Calu3 (cell line): ENCODE data around the gene TRUB2. TPM values are rescaled to one million over a fixed set of nuclear protein-coding genes. Genes with fewer than 3 reads are reported as not detected.

Source experiments
- BruUV-seq: library from RNA; stranded (reverse); fragments of 400-500 nt; replicated peaks from 2 replicates; lab custom pipeline; 2021; lab: Mats Ljungman, UMichigan
- CTCF ChIA-PET: fragments of 300-600 bp; sonication (Branson Sonifier 250); formaldehyde crosslinking; loops from one replicate; lab custom pipeline; 2022; ENCODE audit warnings: antibody characterized with exemption; lab: Charles Lee
- DNase-seq: peaks from one replicate; pipeline ENCODE4 v3.0.0; 2022
- H3K27ac Mint-ChIP-seq: one replicate; pipeline ENCODE4 v1.8.0; 2022; ENCODE audit warnings: mixed read lengths; ENCODE audit not compliant: unreplicated experiment
- H3K27me3 Mint-ChIP-seq: one replicate; pipeline ENCODE4 v1.8.0; 2022; ENCODE audit warnings: mixed read lengths; ENCODE audit not compliant: unreplicated experiment
- H3K36me3 Mint-ChIP-seq: one replicate; pipeline ENCODE4 v1.8.0; 2022; ENCODE audit warnings: mild to moderate bottlenecking, moderate library complexity, mixed read lengths; ENCODE audit not compliant: insufficient read depth, unreplicated experiment
- H3K4me1 Mint-ChIP-seq: one replicate; pipeline ENCODE4 v1.8.0; 2022; ENCODE audit warnings: mild to moderate bottlenecking, low read depth, mixed read lengths; ENCODE audit not compliant: unreplicated experiment
- H3K4me3 Mint-ChIP-seq: one replicate; pipeline ENCODE4 v1.8.0; 2022; ENCODE audit warnings: mild to moderate bottlenecking, low read depth, moderate library complexity, mixed read lengths; ENCODE audit not compliant: unreplicated experiment
- H3K9me3 Mint-ChIP-seq: one replicate; pipeline ENCODE4 v1.8.0; 2022; ENCODE audit warnings: low read depth, mixed read lengths; ENCODE audit not compliant: unreplicated experiment
- intact Hi-C: fragments of 100-400 bp; cut with micrococcal nuclease; formaldehyde crosslinking; loops from one replicate; pipeline ENCODE4 v1.10.0; 2022; ENCODE audit not compliant: unreplicated experiment
- total RNA-seq: library from RNA; stranded (reverse); gene quantifications from 2 replicates; pipeline ENCODE4 v1.2.3, GENCODE V29; 2022
- TF ChIP-seq, protein P1 (sequence below): fragments of 200-600 bp; IDR thresholded peaks from one replicate; pipeline ENCODE4 v1.8.0; 2022; ENCODE audit warnings: antibody characterized with exemption; ENCODE audit not compliant: unreplicated experiment

Gene TRUB2
- total RNA-seq, 1 experiment from 2014 or later = 22.5 TPM

DNA sequence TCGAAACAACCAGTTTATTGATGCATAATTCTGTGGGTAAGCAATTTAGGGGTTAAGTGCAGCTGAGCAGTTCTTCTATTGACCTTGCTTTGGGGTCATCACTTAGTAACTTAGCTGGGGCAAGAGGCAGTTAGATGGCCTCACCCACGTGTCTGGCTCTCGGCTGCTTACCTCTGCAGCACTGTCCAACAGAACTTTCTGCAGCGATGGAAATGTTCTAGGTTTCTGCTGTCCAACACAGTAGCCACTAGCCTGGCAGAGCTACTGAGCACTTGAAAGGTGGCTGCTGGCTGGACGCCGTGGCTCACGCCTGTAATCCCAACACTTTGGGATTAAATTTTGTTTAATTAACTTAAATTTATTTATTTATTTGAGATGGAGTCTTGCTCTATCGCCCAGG is 35.8 kb upstream of the TRUB2 start:
- intact Hi-C loops = no loop called here
- TF ChIP-seq, protein P1, sequence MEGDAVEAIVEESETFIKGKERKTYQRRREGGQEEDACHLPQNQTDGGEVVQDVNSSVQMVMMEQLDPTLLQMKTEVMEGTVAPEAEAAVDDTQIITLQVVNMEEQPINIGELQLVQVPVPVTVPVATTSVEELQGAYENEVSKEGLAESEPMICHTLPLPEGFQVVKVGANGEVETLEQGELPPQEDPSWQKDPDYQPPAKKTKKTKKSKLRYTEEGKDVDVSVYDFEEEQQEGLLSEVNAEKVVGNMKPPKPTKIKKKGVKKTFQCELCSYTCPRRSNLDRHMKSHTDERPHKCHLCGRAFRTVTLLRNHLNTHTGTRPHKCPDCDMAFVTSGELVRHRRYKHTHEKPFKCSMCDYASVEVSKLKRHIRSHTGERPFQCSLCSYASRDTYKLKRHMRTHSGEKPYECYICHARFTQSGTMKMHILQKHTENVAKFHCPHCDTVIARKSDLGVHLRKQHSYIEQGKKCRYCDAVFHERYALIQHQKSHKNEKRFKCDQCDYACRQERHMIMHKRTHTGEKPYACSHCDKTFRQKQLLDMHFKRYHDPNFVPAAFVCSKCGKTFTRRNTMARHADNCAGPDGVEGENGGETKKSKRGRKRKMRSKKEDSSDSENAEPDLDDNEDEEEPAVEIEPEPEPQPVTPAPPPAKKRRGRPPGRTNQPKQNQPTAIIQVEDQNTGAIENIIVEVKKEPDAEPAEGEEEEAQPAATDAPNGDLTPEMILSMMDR = no peak
- no TSS peak for BruUV-seq
- DNase-seq = no peak
- H3K27ac Mint-ChIP-seq = no peak overlapping the region
- peaks cover 8% of the 10 kb centered on the region for H3K4me1 Mint-ChIP-seq
- H3K27me3 Mint-ChIP-seq = no peaks in the 10 kb centered on the region
- H3K36me3 Mint-ChIP-seq = peaks cover 23% of the 10 kb centered on the region
- H3K9me3 Mint-ChIP-seq = no peaks in the 10 kb centered on the region
- CTCF ChIA-PET = interaction anchor here (0.6 kb wide), 1 partner anchor 247 kb away, joined by 3 read pairs; no protein-coding TSS in a partner anchor
- no peak overlapping the region for H3K4me3 Mint-ChIP-seq

DNA sequence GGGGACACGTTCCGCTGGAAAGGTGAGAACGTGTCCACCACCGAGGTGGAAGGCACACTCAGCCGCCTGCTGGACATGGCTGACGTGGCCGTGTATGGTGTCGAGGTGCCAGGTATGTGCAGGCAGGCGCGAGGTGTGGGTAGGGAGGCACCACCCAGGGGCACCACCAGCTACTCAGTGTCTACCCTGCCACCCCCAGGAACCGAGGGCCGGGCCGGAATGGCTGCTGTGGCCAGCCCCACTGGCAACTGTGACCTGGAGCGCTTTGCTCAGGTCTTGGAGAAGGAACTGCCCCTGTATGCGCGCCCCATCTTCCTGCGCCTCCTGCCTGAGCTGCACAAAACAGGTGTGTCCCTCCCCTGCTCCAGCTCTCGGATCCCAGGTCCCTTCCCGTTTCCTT is 33.2 kb upstream of the TRUB2 start:
- CTCF ChIA-PET = no interaction called here
- no peak overlapping the region for H3K27ac Mint-ChIP-seq
- BruUV-seq = no TSS peak

GRCh38 chr9:128349772-128350171 is 27.5 kb upstream of the TRUB2 start:
- Mint-ChIP-seq H3K27me3 (no peaks in the 10 kb centered on the region), H3K4me3 (no peak overlapping the region), H3K9me3 (no peaks in the 10 kb centered on the region), H3K4me1 (no peaks in the 10 kb centered on the region), H3K27ac (no peak overlapping the region), H3K36me3 (peaks cover 21% of the 10 kb centered on the region)
- no peak for DNase-seq
- CTCF ChIA-PET = no interaction called here
- intact Hi-C loops = no loop called here
- no TSS peak for BruUV-seq
- TF ChIP-seq, protein P1 = no peak

More for the DNA sequence above, 33.2 kb upstream of the TRUB2 start:
- Mint-ChIP-seq H3K36me3 (peaks cover 23% of the 10 kb centered on the region), H3K4me1 (no peaks in the 10 kb centered on the region), H3K27me3 (no peaks in the 10 kb centered on the region), H3K4me3 (no peak overlapping the region), H3K9me3 (no peaks in the 10 kb centered on the region)
- intact Hi-C loops = no loop called here
- no peak for DNase-seq
- TF ChIP-seq, protein P1 = no peak

DNA sequence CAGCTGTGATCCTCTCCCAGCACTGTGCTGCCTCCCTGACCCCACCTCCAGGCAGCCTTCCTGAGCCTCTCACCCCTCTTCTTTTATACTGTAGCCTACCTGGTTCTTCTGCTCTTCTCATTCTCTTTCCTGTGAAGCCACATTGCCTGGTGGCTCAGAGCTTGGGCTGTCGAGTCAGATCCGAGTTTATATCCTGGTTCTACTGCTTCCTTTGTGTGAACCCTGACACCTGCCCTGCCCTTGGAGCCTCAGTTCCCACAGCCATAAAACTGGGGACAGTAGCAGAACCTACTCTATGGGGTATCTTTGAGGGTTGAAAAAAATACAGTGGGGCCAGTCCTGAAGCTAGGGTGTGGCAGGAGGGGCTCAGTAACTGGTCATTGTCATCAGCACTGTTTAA is 26.9 kb upstream of the TRUB2 start:
- Mint-ChIP-seq H3K27ac (no peak overlapping the region), H3K9me3 (no peaks in the 10 kb centered on the region), H3K27me3 (no peaks in the 10 kb centered on the region), H3K4me1 (no peaks in the 10 kb centered on the region), H3K36me3 (peaks cover 21% of the 10 kb centered on the region), H3K4me3 (no peak overlapping the region)
- CTCF ChIA-PET = no interaction called here
- TF ChIP-seq, protein P1 = no peak
- no TSS peak for BruUV-seq
- no peak for DNase-seq
- intact Hi-C loops = no loop called here
